Measurements from ENCODE around the gene SERPINA5. TPM values are rescaled to one million over a fixed set of nuclear protein-coding genes. Genes with fewer than 3 reads are reported as not detected.

Gene SERPINA5
- total and polyA plus RNA-seq, 7 experiments from 2014 or later: not detected

Other genes with a start within 250 kb of the SERPINA5 start
- not detected for gene SERPINA2, start 214.7 kb upstream of the SERPINA5 start, total RNA-seq
- gene SERPINA2, start 214.7 kb upstream of the SERPINA5 start, polyA plus RNA-seq: not detected
- gene SERPINA1, start 192.8 kb upstream of the SERPINA5 start, total RNA-seq: 100 to 1,000 TPM in 1 of 5 experiments, 10 to 100 TPM in 1, under 1 TPM in 3; 0.44 to 300 (median 0.68) TPM
- gene SERPINA1, start 192.8 kb upstream of the SERPINA5 start, polyA plus RNA-seq: under 1 TPM; 0.59 to 0.80 TPM
- not detected for gene SERPINA11, start 128.6 kb upstream of the SERPINA5 start, total RNA-seq
- not detected for gene SERPINA11, start 128.6 kb upstream of the SERPINA5 start, polyA plus RNA-seq
- gene SERPINA9, start 105.2 kb upstream of the SERPINA5 start, total RNA-seq: not detected
- gene SERPINA9, start 105.2 kb upstream of the SERPINA5 start, polyA plus RNA-seq: not detected
- not detected for gene SERPINA12, start 72.0 kb upstream of the SERPINA5 start, total RNA-seq
- gene SERPINA12, start 72.0 kb upstream of the SERPINA5 start, polyA plus RNA-seq: not detected
- gene SERPINA4, start 20.0 kb upstream of the SERPINA5 start, total RNA-seq: not detected
- gene SERPINA4, start 20.0 kb upstream of the SERPINA5 start, polyA plus RNA-seq: not detected
- gene SERPINA3, start 31.0 kb downstream of the SERPINA5 start, total RNA-seq: not detected
- not detected for gene SERPINA3, start 31.0 kb downstream of the SERPINA5 start, polyA plus RNA-seq
- gene GSC, start 188.7 kb downstream of the SERPINA5 start, total RNA-seq: not detected
- not detected for gene GSC, start 188.7 kb downstream of the SERPINA5 start, polyA plus RNA-seq